Measurements from ENCODE around the gene RTN4RL2. TPM values are rescaled to one million over a fixed set of nuclear protein-coding genes. Genes with fewer than 3 reads are reported as not detected.

Gene RTN4RL2
- total RNA-seq, 3 donors from 2014 or later (not counting 1 experiment from before 2014, with no cell fraction given) = 0.38 to 0.61 (median 0.48) TPM

GRCh38 chr11:57438345-57439285, 21.7 kb upstream of the RTN4RL2 start:
- Histone ChIP-seq H3K9me3 (ENCODE audit: control insufficient read depth, insufficient read depth, low read length) (no peaks in the 10 kb centered on the region), H3K4me3 (ENCODE audit: low read length) (no peak overlapping the region), H3K27me3 (ENCODE audit: control insufficient read depth, insufficient read depth, low read length) (no peaks in the 10 kb centered on the region), H3K4me1 (ENCODE audit: control insufficient read depth, insufficient read depth, low read length) (no peaks in the 10 kb centered on the region), H3K27ac (ENCODE audit: low read length) (no peak overlapping the region), H3K36me3 (ENCODE audit: control insufficient read depth, insufficient read depth, low read length) (no peaks in the 10 kb centered on the region)
- H3K4me3 Mint-ChIP-seq = no peak overlapping the region
- peaks cover 0 to 14% of the 10 kb centered on the region in 2 donors for H3K27me3 Mint-ChIP-seq (ENCODE audit: low read depth in 2 of 2)
- DNase-seq = no peak
- 87% methylated on average over 12 of the region's 12 CpGs for WGBS (ENCODE audit: insufficient coverage)
- H3K9me3 Mint-ChIP-seq = no peaks in the 10 kb centered on the region
- no peak for TF ChIP-seq CTCF (IDR thresholded peaks at IDR 0.05)
- intact Hi-C loops (cut with micrococcal nuclease) = no loop called here
- ATAC-seq = peak in 1 of 3 donors; percentile 35
- no peaks in the 10 kb centered on the region for H3K4me1 Mint-ChIP-seq
- H3K27ac Mint-ChIP-seq = no peak overlapping the region
- H3K36me3 Mint-ChIP-seq = no peaks in the 10 kb centered on the region

GRCh38 chr11:57439786-57440185, 20.5 kb upstream of the RTN4RL2 start:
- Histone ChIP-seq H3K9me3 (ENCODE audit: control insufficient read depth, insufficient read depth, low read length) (no peaks in the 10 kb centered on the region), H3K27me3 (ENCODE audit: control insufficient read depth, insufficient read depth, low read length) (no peaks in the 10 kb centered on the region), H3K36me3 (ENCODE audit: control insufficient read depth, insufficient read depth, low read length) (no peaks in the 10 kb centered on the region), H3K4me1 (ENCODE audit: control insufficient read depth, insufficient read depth, low read length) (no peaks in the 10 kb centered on the region), H3K27ac (ENCODE audit: low read length) (no peak overlapping the region), H3K4me3 (ENCODE audit: low read length) (no peak overlapping the region)
- intact Hi-C loops (cut with micrococcal nuclease) = no loop called here
- Mint-ChIP-seq H3K4me3 (no peak overlapping the region), H3K27ac (no peak overlapping the region), H3K27me3 (ENCODE audit: low read depth in 2 of 2) (peaks cover 4 to 10% of the 10 kb centered on the region in 2 donors), H3K36me3 (no peaks in the 10 kb centered on the region), H3K9me3 (no peaks in the 10 kb centered on the region), H3K4me1 (no peaks in the 10 kb centered on the region)
- TF ChIP-seq CTCF (IDR thresholded peaks at IDR 0.05) = no peak
- no peak for DNase-seq
- 79% methylated on average over 6 of the region's 6 CpGs for WGBS (ENCODE audit: insufficient coverage)
- no peak for ATAC-seq

- 92% methylated on average over 4 of the region's 4 CpGs for WGBS (ENCODE audit: insufficient coverage)
- H3K27ac Mint-ChIP-seq = no peak overlapping the region
- no peak for TF ChIP-seq CTCF (IDR thresholded peaks at IDR 0.05)
- ATAC-seq (no peak), DNase-seq (no peak)
- peaks cover 10 to 14% of the 10 kb centered on the region in 2 donors for H3K27me3 Mint-ChIP-seq (ENCODE audit: low read depth in 2 of 2)
- no peaks in the 10 kb centered on the region for H3K36me3 Mint-ChIP-seq
- H3K9me3 ChIP-seq (ENCODE audit: control insufficient read depth, insufficient read depth, low read length) = no peaks in the 10 kb centered on the region
- H3K27ac ChIP-seq (ENCODE audit: low read length) = no peak overlapping the region
- no peak overlapping the region for H3K4me3 ChIP-seq (ENCODE audit: low read length)
- no peaks in the 10 kb centered on the region for H3K4me1 Mint-ChIP-seq
- H3K4me3 Mint-ChIP-seq = no peak overlapping the region
- no peaks in the 10 kb centered on the region for H3K9me3 Mint-ChIP-seq
- H3K4me1 ChIP-seq (ENCODE audit: control insufficient read depth, insufficient read depth, low read length) = no peaks in the 10 kb centered on the region
- intact Hi-C loops (cut with micrococcal nuclease) = no loop called here
- no peaks in the 10 kb centered on the region for H3K36me3 ChIP-seq (ENCODE audit: control insufficient read depth, insufficient read depth, low read length)
- H3K27me3 ChIP-seq (ENCODE audit: control insufficient read depth, insufficient read depth, low read length) = no peaks in the 10 kb centered on the region
Measured at GRCh38 chr11:57440744-57441414, 19.4 kb upstream of the RTN4RL2 start.

All from natural killer cell (primary cell).